Measurements from ENCODE around the gene GNG13.

DNA sequence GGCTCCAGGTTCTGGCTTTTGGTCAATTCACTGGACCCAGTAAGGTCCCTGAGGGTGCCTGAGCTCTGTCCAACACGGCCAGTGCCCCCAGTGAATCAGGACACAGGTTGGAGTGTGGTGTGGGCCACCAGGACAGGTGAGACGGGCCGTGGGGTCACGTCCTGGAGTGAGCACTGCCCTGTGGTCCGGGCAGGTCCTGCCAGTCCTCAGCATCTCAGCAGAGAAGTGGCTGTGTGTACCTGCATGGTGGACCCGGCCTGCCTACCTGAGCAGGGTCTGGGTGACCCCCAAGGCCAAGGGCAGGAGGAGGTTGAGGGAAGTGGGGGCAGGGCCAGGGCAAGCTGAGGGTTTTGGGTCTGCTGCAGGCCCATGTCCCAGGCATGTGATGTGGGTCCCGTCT is 1.9 kb upstream of the GNG13 start:
- TF ChIP-seq CTCF (IDR thresholded peaks at IDR 0.05) (no peak), EZH2 (IDR thresholded peaks at IDR 0.05) (no peak)
